Liver (tissue), 9 donors: ENCODE measurements around the gene BGN. TPM values are rescaled to one million over a fixed set of nuclear protein-coding genes. Genes with fewer than 3 reads are reported as not detected.

Experiments used
- DNase-seq: peaks from one replicate; pipeline ENCODE4 v3.0.0-alpha.2; 2017; ENCODE audit warnings: low spot score
- H3K27ac ChIP-seq, 2 donors: one replicate each; pipeline ENCODE4 v1.7.0; 2013; ENCODE audit warnings: inconsistent platforms in 2 of 2, low read length in 2 of 2, control low read depth in 1 of 2, low read depth in 1 of 2, mild to moderate bottlenecking in 1 of 2
- H3K27me3 ChIP-seq, 4 donors: one replicate each; pipeline versions ENCODE4 v1.6.1 to v1.7.0; 2013; ENCODE audit warnings: low read length in 3 of 4, inconsistent platforms in 1 of 4, mild to moderate bottlenecking in 1 of 4, moderate library complexity in 1 of 4; ENCODE audit not compliant: control insufficient read depth in 4 of 4, insufficient read depth in 4 of 4
- H3K36me3 ChIP-seq, 4 donors: one replicate each; pipeline versions ENCODE4 v1.6.1 to v1.7.0; 2013; ENCODE audit warnings: low read length in 3 of 4, mild to moderate bottlenecking in 3 of 4, low read depth in 1 of 4, moderate library complexity in 1 of 4; ENCODE audit not compliant: control insufficient read depth in 4 of 4, insufficient read depth in 3 of 4
- H3K4me1 ChIP-seq, 4 donors: one replicate each; pipeline versions ENCODE4 v1.6.1 to v1.7.0; 2013; ENCODE audit warnings: low read length in 3 of 4, mild to moderate bottlenecking in 3 of 4, moderate library complexity in 1 of 4; ENCODE audit not compliant: control insufficient read depth in 4 of 4, insufficient read depth in 4 of 4
- H3K4me3 ChIP-seq, 3 donors: one replicate each; pipeline versions ENCODE4 v1.6.1 to v1.7.0; 2013; ENCODE audit warnings: low read length in 3 of 3, control low read depth in 1 of 3, low read depth in 1 of 3, mild to moderate bottlenecking in 1 of 3
- H3K9ac ChIP-seq, 2 donors: one replicate each; pipeline ENCODE4 v1.7.0; 2013; ENCODE audit warnings: low read length in 2 of 2, mild to moderate bottlenecking in 2 of 2, moderate library complexity in 2 of 2, control low read depth in 1 of 2, low read depth in 1 of 2
- H3K9me3 ChIP-seq, 4 donors: one replicate each; pipeline versions ENCODE4 v1.6.1 to v1.7.0; 2013; ENCODE audit warnings: low read length in 3 of 4; ENCODE audit not compliant: control insufficient read depth in 4 of 4
- EGR1 ChIP-seq, 2 donors: IDR thresholded peaks; 2 replicates each; pipeline ENCODE4 v1.6.1; 2016 to 2018; ENCODE audit warnings: antibody characterized with exemption in 2 of 2, low read depth in 2 of 2
- FOXA1 ChIP-seq: IDR thresholded peaks from 2 replicates; pipeline ENCODE4 v1.6.1; 2016; ENCODE audit warnings: antibody characterized with exemption
- FOXA2 ChIP-seq: IDR thresholded peaks from 2 replicates; pipeline ENCODE4 v1.6.1; 2016; ENCODE audit warnings: antibody characterized with exemption
- GABPA ChIP-seq, 2 donors: IDR thresholded peaks in 1 of 2; conservative IDR thresholded peaks in 1 of 2; 2 replicates each; pipeline ENCODE4 v1.6.1; 2016; ENCODE audit warnings: antibody characterized with exemption in 2 of 2, mild to moderate bottlenecking in 1 of 2, moderate library complexity in 1 of 2
- HNF4A ChIP-seq, 2 donors: conservative IDR thresholded peaks; 2 replicates each; pipeline ENCODE4 v1.6.1; 2016; ENCODE audit warnings: antibody characterized with exemption in 2 of 2, mild to moderate bottlenecking in 2 of 2
- HNF4G ChIP-seq: IDR thresholded peaks from 2 replicates; pipeline ENCODE4 v1.6.1; 2016; ENCODE audit warnings: antibody characterized with exemption
- JUND ChIP-seq, 2 donors: IDR thresholded peaks; 2 replicates each; pipeline ENCODE4 v1.6.1; 2016; ENCODE audit warnings: antibody characterized with exemption in 2 of 2
- MAX ChIP-seq: IDR thresholded peaks from 2 replicates; pipeline ENCODE4 v1.6.1; 2016; ENCODE audit warnings: antibody characterized with exemption
- NR2F2 ChIP-seq: IDR thresholded peaks from 2 replicates; pipeline ENCODE4 v1.6.1; 2016; ENCODE audit warnings: antibody characterized with exemption
- RAD21 ChIP-seq, 2 donors: IDR thresholded peaks; 2 replicates each; pipeline ENCODE4 v1.6.1; 2016; ENCODE audit warnings: antibody characterized with exemption in 2 of 2, mild to moderate bottlenecking in 2 of 2
- REST ChIP-seq: IDR thresholded peaks from 2 replicates; pipeline ENCODE4 v1.6.1; 2016; ENCODE audit warnings: antibody characterized with exemption, mild to moderate bottlenecking
- RXRA ChIP-seq, 2 donors: IDR thresholded peaks; 2 replicates each; pipeline ENCODE4 v1.6.1; 2017 to 2018; ENCODE audit warnings: antibody characterized with exemption in 2 of 2, mild to moderate bottlenecking in 1 of 2
- SP1 ChIP-seq: IDR thresholded peaks from 2 replicates; pipeline ENCODE4 v1.6.1; 2018; ENCODE audit warnings: antibody characterized with exemption, mild to moderate bottlenecking
- TAF1 ChIP-seq: conservative IDR thresholded peaks from 2 replicates; pipeline ENCODE4 v1.6.1; 2016; ENCODE audit warnings: antibody characterized with exemption, mild to moderate bottlenecking
- YY1 ChIP-seq: IDR thresholded peaks from 2 replicates; pipeline ENCODE4 v1.6.1; 2016; ENCODE audit warnings: antibody characterized with exemption, mild to moderate bottlenecking
- ZBTB33 ChIP-seq: IDR thresholded peaks from 2 replicates; pipeline ENCODE4 v1.6.1; 2016; ENCODE audit warnings: antibody characterized with exemption
- WGBS: extraction: QIAGEN DNeasy Blood & Tissue Kit; methylation state at CpG from one replicate; pipeline ENCODE4 v1.1.7; 2013; 5-methylcytosine and 5-hydroxymethylcytosine counted together
- polyA plus RNA-seq, 2 donors: library from polyadenylated mRNA; stranded (reverse) in 1 of 2; unstranded in 1 of 2; fragments of 200-250 nt in 1 of 2; fragments of >200 nt in 1 of 2; fragmentation: Nextera tagmentation in 1 of 2; extraction: Ambion mirVana in 1 of 2; gene quantifications; one replicate each; pipeline versions ENCODE4 v1.2.1 to v1.2.3, GENCODE V29; 2013 to 2015
- total RNA-seq, 2 donors: library from RNA; depleted of rRNA; stranded (reverse); fragments of >200 nt; gene quantifications; one replicate each; pipeline ENCODE4 v1.2.3, GENCODE V29; 2014
- TF ChIP-seq, protein P1 (sequence below): IDR thresholded peaks from 2 replicates; pipeline ENCODE4 v1.6.1; 2016; ENCODE audit warnings: antibody characterized with exemption
- donor health status: healthy.
- donor health status: healthy.
- donor health status: healthy.
- donor health status: healthy.
- donor health status: healthy.

BGN gene
- total and polyA plus RNA-seq, 4 donors = 11.7 to 131 (median 44.8) TPM

DNA sequence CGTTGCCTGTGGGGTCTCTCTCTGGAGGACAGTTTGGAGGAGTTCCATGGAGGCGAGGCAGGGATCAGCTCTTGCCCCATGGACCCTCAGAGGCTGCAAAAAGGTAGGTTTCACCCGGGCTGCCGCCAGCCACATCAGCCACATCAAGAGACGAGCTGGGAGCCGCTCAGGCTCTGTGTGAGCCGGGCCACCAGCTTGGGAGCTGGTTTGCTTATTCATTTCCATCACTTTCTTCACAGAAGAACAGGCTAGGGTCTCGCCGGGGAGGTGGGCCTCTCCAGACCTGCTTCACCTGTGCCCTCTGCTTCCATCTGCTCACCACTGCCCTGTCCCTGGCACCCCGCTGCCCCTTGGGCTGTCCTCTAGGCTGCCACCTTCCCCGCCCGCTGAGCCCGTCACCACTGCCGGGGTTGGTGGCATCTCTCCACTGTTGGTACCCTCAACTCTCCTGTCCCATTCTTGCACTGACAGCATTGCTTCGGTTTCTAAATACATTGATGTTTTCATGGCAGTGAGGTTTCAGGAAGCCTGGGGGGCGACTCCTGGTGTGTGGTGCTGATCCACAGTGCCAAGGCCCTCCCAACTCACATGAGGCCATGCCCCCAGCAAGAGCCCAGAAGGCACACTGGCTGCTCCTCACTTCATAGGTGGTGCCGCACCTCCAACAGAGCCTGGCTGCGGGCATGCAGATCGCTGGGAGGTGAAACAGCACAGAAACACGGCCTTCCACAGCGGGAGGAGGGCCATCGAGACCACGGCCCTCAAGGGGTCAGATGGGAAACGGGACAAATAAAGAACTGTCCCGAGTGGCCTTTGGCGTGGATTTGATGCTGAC lies 44.4 kb upstream of the BGN start:
- TF ChIP-seq NR2F2 (no peak), MAX (no peak)
- no peak for DNase-seq
- peaks cover 0 to 5% (median 1%) of the 10 kb centered on the region in 4 donors for H3K36me3 ChIP-seq
- WGBS = 97% methylated on average over 26 of the region's 26 CpGs
- no peaks in the 10 kb centered on the region for H3K4me1 ChIP-seq
- H3K9me3 ChIP-seq = no peaks in the 10 kb centered on the region
- H3K27ac ChIP-seq = no peak overlapping the region
- no peaks in the 10 kb centered on the region for H3K27me3 ChIP-seq
- no peak overlapping the region for H3K9ac ChIP-seq
- H3K4me3 ChIP-seq = no peak overlapping the region

DNA sequence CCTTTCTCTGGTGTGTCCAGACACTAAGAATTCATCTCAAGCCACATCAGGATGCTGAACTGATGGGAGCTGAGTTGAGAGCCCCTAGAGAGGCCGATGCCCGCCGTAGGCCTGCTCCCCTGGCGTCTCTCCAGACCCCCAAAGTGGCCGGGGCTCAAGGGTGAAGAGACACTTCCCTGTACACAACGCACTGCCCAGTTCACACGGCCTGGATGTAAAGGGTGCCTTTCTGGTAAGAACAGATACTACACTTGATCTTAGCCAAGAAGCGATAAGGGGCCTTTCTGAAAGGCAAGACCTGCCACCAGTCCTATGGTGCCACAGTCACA lies 43.9 kb upstream of the BGN start:
- no peaks in the 10 kb centered on the region for H3K4me1 ChIP-seq
- H3K27me3 ChIP-seq = no peaks in the 10 kb centered on the region
- DNase-seq = no peak
- H3K27ac ChIP-seq = no peak overlapping the region
- H3K4me3 ChIP-seq = no peak overlapping the region
- TF ChIP-seq RAD21 (IDR thresholded peaks at IDR 0.05) = no peak
- TF ChIP-seq, protein P1, sequence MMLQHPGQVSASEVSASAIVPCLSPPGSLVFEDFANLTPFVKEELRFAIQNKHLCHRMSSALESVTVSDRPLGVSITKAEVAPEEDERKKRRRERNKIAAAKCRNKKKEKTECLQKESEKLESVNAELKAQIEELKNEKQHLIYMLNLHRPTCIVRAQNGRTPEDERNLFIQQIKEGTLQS = no peak
- TF ChIP-seq MAX = no peak
- no peak for TF ChIP-seq GABPA (IDR thresholded peaks at IDR 0.05 in 1 of 2, conservative IDR thresholded peaks at IDR 0.05 in 1 of 2)
- no peak for TF ChIP-seq SP1
- TF ChIP-seq ZBTB33 = no peak
- no peak for TF ChIP-seq REST
- no peak for TF ChIP-seq HNF4A (conservative IDR thresholded peaks at IDR 0.05)
- no peak for TF ChIP-seq YY1
- TF ChIP-seq NR2F2 = no peak
- no peak for TF ChIP-seq JUND (IDR thresholded peaks at IDR 0.05)
- no peak for TF ChIP-seq EGR1 (IDR thresholded peaks at IDR 0.05; ENCODE audit: low read depth in 2 of 2)
- TF ChIP-seq FOXA2 = no peak
- TF ChIP-seq FOXA1 = no peak
- TF ChIP-seq TAF1 = no peak
- TF ChIP-seq RXRA (IDR thresholded peaks at IDR 0.05) = no peak
- TF ChIP-seq HNF4G = no peak
- H3K36me3 ChIP-seq = peaks cover 0 to 5% (median 1%) of the 10 kb centered on the region in 4 donors
- WGBS = 95% methylated on average over 8 of the region's 8 CpGs
- no peaks in the 10 kb centered on the region for H3K9me3 ChIP-seq
- H3K9ac ChIP-seq = no peak overlapping the region
